MM.1S (cell line): ENCODE results near the gene CSNK1D.

Experiments used
- DNase-seq: peaks from one replicate; pipeline ENCODE4 v3.0.0-alpha.2; 2015
- H2AFZ ChIP-seq: fragments of 300-600 bp; sonication (generic); 2 replicates; pipeline ENCODE4 v1.6.0; 2016; ENCODE audit warnings: antibody characterized with exemption, low read length
- H3F3A ChIP-seq: fragments of 300-600 bp; sonication (generic); 2 replicates; pipeline ENCODE4 v1.6.1; 2016; ENCODE audit warnings: mild to moderate bottlenecking, antibody characterized with exemption, low read length, moderate library complexity, mixed read lengths; ENCODE audit not compliant: insufficient read depth
- H3K27ac ChIP-seq: fragments of 300-600 bp; sonication (generic); 2 replicates; pipeline ENCODE4 v1.5.1; 2016; ENCODE audit warnings: mild to moderate bottlenecking, low read length
- H3K27me3 ChIP-seq: fragments of 300-600 bp; sonication (generic); replicated peaks from 2 replicates; pipeline ENCODE4 v1.6.0; 2016; ENCODE audit warnings: low read length; ENCODE audit not compliant: insufficient read depth
- H3K36me3 ChIP-seq: fragments of 300-600 bp; sonication (generic); replicated peaks from 2 replicates; pipeline ENCODE4 v1.6.1; 2016; ENCODE audit warnings: mild to moderate bottlenecking, low read length, mixed read lengths; ENCODE audit not compliant: insufficient read depth
- H3K4me1 ChIP-seq: fragments of 300-600 bp; sonication (generic); 2 replicates; pipeline ENCODE4 v1.6.1; 2016; ENCODE audit warnings: low read length, mixed read lengths
- H3K4me2 ChIP-seq: fragments of 300-600 bp; sonication (generic); 2 replicates; pipeline ENCODE4 v1.6.0; 2016; ENCODE audit warnings: low read depth, low read length
- H3K4me3 ChIP-seq: fragments of 300-600 bp; sonication (generic); 2 replicates; pipeline ENCODE4 v1.5.1; 2016; ENCODE audit warnings: low read length, mixed read lengths
- H3K79me2 ChIP-seq: fragments of 300-600 bp; sonication (generic); 2 replicates; pipeline ENCODE4 v1.6.1; 2016; ENCODE audit warnings: mixed run types, low read length, mixed read lengths
- H3K9ac ChIP-seq: fragments of 300-600 bp; sonication (generic); 2 replicates; pipeline ENCODE4 v1.6.1; 2016; ENCODE audit warnings: low read length, mixed read lengths
- H3K9me2 ChIP-seq: fragments of 300-600 bp; sonication (generic); replicated peaks from 2 replicates; pipeline ENCODE4 v1.6.1; 2016; ENCODE audit warnings: mild to moderate bottlenecking, low read length, mixed read lengths; ENCODE audit not compliant: insufficient read depth
- H3K9me3 ChIP-seq: fragments of 300-600 bp; sonication (generic); replicated peaks from 2 replicates; pipeline ENCODE4 v1.6.1; 2016; ENCODE audit warnings: mild to moderate bottlenecking, low read length, mixed read lengths; ENCODE audit not compliant: insufficient read depth
- H4K20me1 ChIP-seq: fragments of 300-600 bp; sonication (generic); 2 replicates; pipeline ENCODE4 v1.6.1; 2016; ENCODE audit warnings: mild to moderate bottlenecking, low read length, moderate library complexity, mixed read lengths; ENCODE audit not compliant: insufficient read depth
- CTCF ChIP-seq: fragments of 300-600 bp; sonication (generic); IDR thresholded peaks from 2 replicates; pipeline ENCODE4 v1.5.1; 2016; ENCODE audit warnings: antibody characterized with exemption, low read length, mixed read lengths
- EZH2 ChIP-seq: fragments of 300-600 bp; sonication (generic); optimal IDR thresholded peaks from 2 replicates; pipeline ENCODE3; 2017; ENCODE audit warnings: low read depth, mild to moderate bottlenecking, antibody characterized with exemption, low read length, mixed read lengths
- EZH2phosphoT487 ChIP-seq: fragments of 300-600 bp; sonication (generic); IDR thresholded peaks from 2 replicates; pipeline ENCODE4 v1.6.1; 2018; ENCODE audit warnings: antibody characterized with exemption, low read length

Gene CSNK1D

DNA sequence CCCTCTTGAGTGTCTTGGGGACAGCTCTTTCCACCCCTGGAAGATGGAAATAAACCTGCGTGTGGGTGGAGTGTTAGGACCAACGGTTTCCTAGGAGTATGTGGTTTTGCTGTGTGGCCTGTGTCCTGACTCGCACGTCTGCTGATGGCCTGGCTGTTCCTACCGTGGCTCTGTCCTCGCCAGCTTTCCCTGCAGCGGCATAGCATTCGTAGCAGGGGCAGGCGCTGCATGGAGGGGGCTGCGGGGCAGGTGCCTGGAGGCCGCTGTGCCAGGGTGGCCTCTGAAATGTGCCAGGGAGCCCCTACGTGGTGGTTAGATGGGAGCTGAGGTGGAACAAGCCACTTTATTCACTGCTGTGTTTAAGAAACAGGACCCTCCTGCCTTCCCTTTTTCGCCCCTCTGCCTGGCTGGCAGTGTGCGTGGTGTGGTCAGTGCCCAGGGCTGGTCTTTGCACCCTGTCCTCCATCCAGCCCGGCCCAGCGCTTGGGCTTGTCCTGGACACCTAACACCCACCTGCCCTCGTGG is 34.0 kb downstream of the CSNK1D start:
- Histone ChIP-seq H3K27ac (no peak overlapping the region), H3K9me3 (no peaks in the 10 kb centered on the region), H3K36me3 (no peaks in the 10 kb centered on the region)

DNA sequence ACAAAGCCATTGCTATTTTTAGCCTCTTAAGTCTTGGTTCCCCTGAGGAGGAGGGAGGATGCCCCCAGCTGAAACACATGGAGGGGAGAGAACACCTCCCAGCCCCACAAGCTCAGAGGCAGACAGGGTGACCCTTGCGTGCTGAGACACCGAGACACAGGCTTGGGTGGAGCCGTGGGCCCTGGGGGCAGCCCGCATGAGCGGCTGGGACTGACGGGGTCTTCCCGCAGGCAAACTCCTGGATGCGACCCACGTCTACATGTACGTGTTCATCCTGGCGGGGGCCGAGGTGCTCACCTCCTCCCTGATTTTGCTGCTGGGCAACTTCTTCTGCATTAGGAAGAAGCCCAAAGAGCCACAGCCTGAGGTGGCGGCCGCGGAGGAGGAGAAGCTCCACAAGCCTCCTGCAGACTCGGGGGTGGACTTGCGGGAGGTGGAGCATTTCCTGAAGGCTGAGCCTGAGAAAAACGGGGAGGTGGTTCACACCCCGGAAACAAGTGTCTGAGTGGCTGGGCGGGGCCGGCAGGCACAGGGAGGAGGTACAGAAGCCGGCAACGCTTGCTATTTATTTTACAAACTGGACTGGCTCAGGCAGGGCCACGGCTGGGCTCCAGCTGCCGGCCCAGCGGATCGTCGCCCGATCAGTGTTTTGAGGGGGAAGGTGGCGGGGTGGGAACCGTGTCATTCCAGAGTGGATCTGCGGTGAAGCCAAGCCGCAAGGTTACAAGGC is 34.9 kb downstream of the CSNK1D start:
- no peak overlapping the region for H3K4me3 ChIP-seq
- DNase-seq: no peak
- H3K9me2 ChIP-seq: no peaks in the 10 kb centered on the region
- no peak for TF ChIP-seq CTCF
- H3K36me3 ChIP-seq: no peaks in the 10 kb centered on the region
- H4K20me1 ChIP-seq: no peaks in the 10 kb centered on the region
- H3K27me3 ChIP-seq: no peaks in the 10 kb centered on the region
- no peak overlapping the region for H3K27ac ChIP-seq
- H3K4me1 ChIP-seq: no peaks in the 10 kb centered on the region
- peaks cover 12% of the 10 kb centered on the region for H3K79me2 ChIP-seq
- H2AFZ ChIP-seq: no peak overlapping the region
- no peak overlapping the region for H3K9ac ChIP-seq
- H3K9me3 ChIP-seq: no peaks in the 10 kb centered on the region
- H3F3A ChIP-seq: no peaks in the 10 kb centered on the region
- H3K4me2 ChIP-seq: no peak overlapping the region

More for the DNA sequence above, 34.0 kb downstream of the CSNK1D start:
- Histone ChIP-seq H3K9me2 (no peaks in the 10 kb centered on the region), H3K4me2 (no peak overlapping the region), H3K27me3 (no peaks in the 10 kb centered on the region), H3F3A (no peaks in the 10 kb centered on the region), H3K4me3 (no peak overlapping the region), H3K79me2 (peaks cover 15% of the 10 kb centered on the region), H2AFZ (no peak overlapping the region), H3K4me1 (no peaks in the 10 kb centered on the region), H3K9ac (no peak overlapping the region), H4K20me1 (no peaks in the 10 kb centered on the region)
- no peak for DNase-seq
- TF ChIP-seq EZH2 (no peak), CTCF (no peak), EZH2phosphoT487 (no peak)

- no peak overlapping the region for H3K4me3 ChIP-seq
- H4K20me1 ChIP-seq: no peaks in the 10 kb centered on the region
Observed at GRCh38 chr17:82237746-82238471, 35.6 kb downstream of the CSNK1D start.

More at GRCh38 chr17:82237746-82238471, 35.6 kb downstream of the CSNK1D start:
- Histone ChIP-seq H2AFZ (no peak overlapping the region), H3K9me3 (no peaks in the 10 kb centered on the region), H3K4me2 (no peak overlapping the region), H3K36me3 (no peaks in the 10 kb centered on the region), H3K9me2 (no peaks in the 10 kb centered on the region), H3K79me2 (peaks cover 5% of the 10 kb centered on the region; the same call in 1 of the 2 replicates), H3K27ac (no peak overlapping the region), H3K9ac (no peak overlapping the region), H3K4me1 (no peaks in the 10 kb centered on the region), H3K27me3 (no peaks in the 10 kb centered on the region), H3F3A (no peaks in the 10 kb centered on the region)
- no peak for DNase-seq
- TF ChIP-seq EZH2 (no peak), CTCF (no peak), EZH2phosphoT487 (no peak)
